ENCODE data around the gene ENOX2.

ENOX2 gene

DNA sequence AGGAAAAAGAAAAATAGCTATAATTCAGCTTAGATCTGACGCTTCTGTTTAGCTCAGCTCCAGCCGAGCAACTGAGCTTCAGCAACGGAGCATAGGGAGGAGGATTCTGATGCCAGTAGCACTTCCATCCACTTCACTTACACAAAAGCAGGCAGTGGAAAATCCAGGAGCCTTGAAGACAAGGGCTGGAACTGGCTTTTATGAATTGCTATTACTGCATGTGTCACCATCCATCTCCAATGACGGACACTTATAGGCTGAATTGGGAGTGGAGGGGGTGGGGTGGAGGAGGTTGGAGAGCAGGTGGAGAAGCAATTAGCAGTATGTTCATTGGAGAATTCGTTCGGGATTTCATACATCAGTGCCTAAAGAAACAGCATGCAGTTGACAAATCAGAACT lies 15.6 kb downstream of the ENOX2 start:
- no peaks in the 10 kb centered on the region for H3K9me3 ChIP-seq (ENCODE audit: control insufficient read depth, insufficient read depth, low read length)
- no peaks in the 10 kb centered on the region for H3K36me3 ChIP-seq (ENCODE audit: control insufficient read depth, low read length)
- no peaks in the 10 kb centered on the region for H3K79me2 ChIP-seq (ENCODE audit: control insufficient read depth, low read length)
- H3K4me2 ChIP-seq (ENCODE audit: low read length) = no peak overlapping the region
- no peaks in the 10 kb centered on the region for H4K20me1 ChIP-seq (ENCODE audit: control insufficient read depth, insufficient read depth, low read depth, low read length)
- H3F3A ChIP-seq (ENCODE audit: control insufficient read depth, insufficient read depth) = no peaks in the 10 kb centered on the region
- TF ChIP-seq, protein P1, sequence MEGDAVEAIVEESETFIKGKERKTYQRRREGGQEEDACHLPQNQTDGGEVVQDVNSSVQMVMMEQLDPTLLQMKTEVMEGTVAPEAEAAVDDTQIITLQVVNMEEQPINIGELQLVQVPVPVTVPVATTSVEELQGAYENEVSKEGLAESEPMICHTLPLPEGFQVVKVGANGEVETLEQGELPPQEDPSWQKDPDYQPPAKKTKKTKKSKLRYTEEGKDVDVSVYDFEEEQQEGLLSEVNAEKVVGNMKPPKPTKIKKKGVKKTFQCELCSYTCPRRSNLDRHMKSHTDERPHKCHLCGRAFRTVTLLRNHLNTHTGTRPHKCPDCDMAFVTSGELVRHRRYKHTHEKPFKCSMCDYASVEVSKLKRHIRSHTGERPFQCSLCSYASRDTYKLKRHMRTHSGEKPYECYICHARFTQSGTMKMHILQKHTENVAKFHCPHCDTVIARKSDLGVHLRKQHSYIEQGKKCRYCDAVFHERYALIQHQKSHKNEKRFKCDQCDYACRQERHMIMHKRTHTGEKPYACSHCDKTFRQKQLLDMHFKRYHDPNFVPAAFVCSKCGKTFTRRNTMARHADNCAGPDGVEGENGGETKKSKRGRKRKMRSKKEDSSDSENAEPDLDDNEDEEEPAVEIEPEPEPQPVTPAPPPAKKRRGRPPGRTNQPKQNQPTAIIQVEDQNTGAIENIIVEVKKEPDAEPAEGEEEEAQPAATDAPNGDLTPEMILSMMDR (IDR thresholded peaks at IDR 0.05; ENCODE audit: low read depth, low read length, poor library complexity, severe bottlenecking) = no peak
- TF ChIP-seq EZH2phosphoT487 (IDR thresholded peaks at IDR 0.05; ENCODE audit: borderline replicate concordance, low read length) = no peak
- no peaks in the 10 kb centered on the region for H3K27me3 ChIP-seq (ENCODE audit: control insufficient read depth, low read length)
- no peak overlapping the region for H3K4me3 ChIP-seq (ENCODE audit: low read length)
- no peaks in the 10 kb centered on the region for H3K4me1 ChIP-seq (ENCODE audit: control insufficient read depth, low read length)
- no peak overlapping the region for H3K27ac ChIP-seq (ENCODE audit: low read depth, low read length)
- H3K9me2 ChIP-seq (replicated peaks; ENCODE audit: control insufficient read depth, low read length) = no peaks in the 10 kb centered on the region

DNA sequence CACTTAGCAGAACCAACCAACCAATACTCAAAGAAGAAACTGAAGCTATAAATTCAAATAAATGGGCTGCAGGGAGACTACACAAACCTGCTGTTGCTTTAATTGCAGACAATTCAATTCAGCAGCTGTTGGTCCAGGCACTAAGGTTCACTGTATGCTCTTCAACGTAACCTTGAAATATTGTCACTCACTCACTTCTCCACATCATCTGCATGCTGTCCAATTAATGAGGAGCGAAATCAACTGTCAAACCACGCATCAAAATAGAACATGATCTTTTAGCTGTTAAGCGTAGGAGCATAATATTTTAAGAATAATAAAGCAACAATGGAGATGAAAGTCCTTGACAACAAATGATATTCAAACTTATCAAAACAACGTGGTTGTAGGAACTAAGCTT lies 17.0 kb downstream of the ENOX2 start:
- no peaks in the 10 kb centered on the region for H4K20me1 ChIP-seq (ENCODE audit: control insufficient read depth, insufficient read depth, low read depth, low read length)
- no peak overlapping the region for H3K4me3 ChIP-seq (ENCODE audit: low read length)
- H3K36me3 ChIP-seq (ENCODE audit: control insufficient read depth, low read length) = no peaks in the 10 kb centered on the region
- no peaks in the 10 kb centered on the region for H3K9me2 ChIP-seq (replicated peaks; ENCODE audit: control insufficient read depth, low read length)
- no peaks in the 10 kb centered on the region for H3K4me1 ChIP-seq (ENCODE audit: control insufficient read depth, low read length)
- no peak overlapping the region for H3K4me2 ChIP-seq (ENCODE audit: low read length)
- no peaks in the 10 kb centered on the region for H3F3A ChIP-seq (ENCODE audit: control insufficient read depth, insufficient read depth)
- no peak overlapping the region for H3K27ac ChIP-seq (ENCODE audit: low read depth, low read length)
- no peaks in the 10 kb centered on the region for H3K79me2 ChIP-seq (ENCODE audit: control insufficient read depth, low read length)
- no peaks in the 10 kb centered on the region for H3K27me3 ChIP-seq (ENCODE audit: control insufficient read depth, low read length)
- no peak for TF ChIP-seq EZH2phosphoT487 (IDR thresholded peaks at IDR 0.05; ENCODE audit: borderline replicate concordance, low read length)
- TF ChIP-seq, protein P1 (IDR thresholded peaks at IDR 0.05; ENCODE audit: low read depth, low read length, poor library complexity, severe bottlenecking) = no peak
- H3K9me3 ChIP-seq (ENCODE audit: control insufficient read depth, insufficient read depth, low read length) = no peaks in the 10 kb centered on the region

DNA sequence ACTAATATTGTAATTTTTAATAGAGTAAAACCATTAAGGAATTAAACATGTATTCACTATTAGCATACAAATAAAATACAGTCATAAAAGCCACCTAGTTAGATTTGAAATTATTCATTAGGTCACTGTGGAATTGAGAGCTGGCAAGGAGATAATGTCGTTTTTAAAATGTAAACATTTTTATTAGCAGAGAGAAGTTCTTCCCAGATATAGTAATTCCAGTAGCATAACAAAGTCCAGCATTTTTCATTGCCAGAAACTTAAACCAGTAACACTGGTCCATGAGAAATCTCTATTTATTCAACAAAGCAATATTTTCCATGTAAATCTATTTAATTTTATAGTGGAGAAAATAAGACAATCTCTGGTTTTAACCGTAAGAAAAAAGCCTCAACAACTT lies 17.5 kb downstream of the ENOX2 start:
- no peak overlapping the region for H3K27ac ChIP-seq (ENCODE audit: low read depth, low read length)
- no peaks in the 10 kb centered on the region for H4K20me1 ChIP-seq (ENCODE audit: control insufficient read depth, insufficient read depth, low read depth, low read length)
- H3K9me2 ChIP-seq (replicated peaks; ENCODE audit: control insufficient read depth, low read length) = no peaks in the 10 kb centered on the region
- no peaks in the 10 kb centered on the region for H3K79me2 ChIP-seq (ENCODE audit: control insufficient read depth, low read length)
- H3K4me3 ChIP-seq (ENCODE audit: low read length) = no peak overlapping the region
- no peak for TF ChIP-seq EZH2phosphoT487 (IDR thresholded peaks at IDR 0.05; ENCODE audit: borderline replicate concordance, low read length)
- TF ChIP-seq, protein P1 (IDR thresholded peaks at IDR 0.05; ENCODE audit: low read depth, low read length, poor library complexity, severe bottlenecking) = no peak
- H3K9me3 ChIP-seq (ENCODE audit: control insufficient read depth, insufficient read depth, low read length) = no peaks in the 10 kb centered on the region
- H3F3A ChIP-seq (ENCODE audit: control insufficient read depth, insufficient read depth) = no peaks in the 10 kb centered on the region
- H3K36me3 ChIP-seq (ENCODE audit: control insufficient read depth, low read length) = no peaks in the 10 kb centered on the region
- H3K27me3 ChIP-seq (ENCODE audit: control insufficient read depth, low read length) = no peaks in the 10 kb centered on the region
- H3K4me1 ChIP-seq (ENCODE audit: control insufficient read depth, low read length) = no peaks in the 10 kb centered on the region
- H3K4me2 ChIP-seq (ENCODE audit: low read length) = no peak overlapping the region

DNA sequence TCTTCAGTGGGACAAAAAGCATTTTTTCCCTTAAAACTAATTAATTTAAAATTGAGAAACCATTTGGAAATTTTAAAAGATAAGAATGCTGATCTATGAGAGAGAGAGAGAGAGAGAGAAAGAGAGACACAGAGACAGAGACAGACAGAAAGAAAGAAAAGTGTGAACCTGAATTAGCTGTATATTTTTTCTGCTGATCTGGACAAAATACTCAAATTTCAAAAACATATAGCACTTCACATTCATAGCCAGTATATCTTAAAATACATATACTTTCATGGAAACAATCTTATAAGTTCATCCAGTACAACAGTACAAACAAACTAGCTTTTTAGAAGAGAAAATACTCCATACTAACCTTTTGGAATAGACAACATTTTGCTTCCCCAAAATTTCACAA lies 18.4 kb downstream of the ENOX2 start:
- H3K9me2 ChIP-seq (replicated peaks; ENCODE audit: control insufficient read depth, low read length) = no peaks in the 10 kb centered on the region
- H3K79me2 ChIP-seq (ENCODE audit: control insufficient read depth, low read length) = no peaks in the 10 kb centered on the region
- H3K4me2 ChIP-seq (ENCODE audit: low read length) = no peak overlapping the region
- no peak overlapping the region for H3K4me3 ChIP-seq (ENCODE audit: low read length)
- no peaks in the 10 kb centered on the region for H4K20me1 ChIP-seq (ENCODE audit: control insufficient read depth, insufficient read depth, low read depth, low read length)
- H3K27ac ChIP-seq (ENCODE audit: low read depth, low read length) = no peak overlapping the region
- H3K36me3 ChIP-seq (ENCODE audit: control insufficient read depth, low read length) = no peaks in the 10 kb centered on the region
- no peaks in the 10 kb centered on the region for H3K9me3 ChIP-seq (ENCODE audit: control insufficient read depth, insufficient read depth, low read length)
- TF ChIP-seq EZH2phosphoT487 (IDR thresholded peaks at IDR 0.05; ENCODE audit: borderline replicate concordance, low read length) = no peak
- TF ChIP-seq, protein P1 (IDR thresholded peaks at IDR 0.05; ENCODE audit: low read depth, low read length, poor library complexity, severe bottlenecking) = no peak
- H3K4me1 ChIP-seq (ENCODE audit: control insufficient read depth, low read length) = no peaks in the 10 kb centered on the region
- H3F3A ChIP-seq (ENCODE audit: control insufficient read depth, insufficient read depth) = no peaks in the 10 kb centered on the region
- no peaks in the 10 kb centered on the region for H3K27me3 ChIP-seq (ENCODE audit: control insufficient read depth, low read length)
